Activated CD4-positive, alpha-beta memory T cell treated with anti-CD3 and anti-CD28 coated beads for 36 hours (primary cell): ENCODE data around the gene ARID5A. TPM values are rescaled to one million over a fixed set of nuclear protein-coding genes. Genes with fewer than 3 reads are reported as not detected.
A peak's percentile ranks its signal among the peaks of the same experiment; 100 is the strongest.
"Not testable (repeated sequence)": the region's sequence is repeated elsewhere in the genome, so short reads cannot be mapped to it uniquely, and the experiment has no call there.

ENCODE experiments used
- CTCF ChIA-PET: fragments of 350-600 bp; sonication (Branson Sonifier 250); formaldehyde crosslinking; loops from one replicate; lab custom pipeline; 2021; ENCODE audit warnings: antibody characterized with exemption, inconsistent platforms; lab: Charles Lee
- POLR2A ChIA-PET: fragments of 350-600 bp; sonication (Branson Sonifier 250); formaldehyde crosslinking; loops from one replicate; lab custom pipeline; 2021; ENCODE audit warnings: antibody characterized with exemption; lab: Charles Lee
- DNase-seq: peaks from one replicate; pipeline ENCODE4 v3.0.0-alpha.2; 2020
- H3K27ac Mint-ChIP-seq: one replicate; pipeline ENCODE4 v1.8.0; 2021; ENCODE audit warnings: mixed read lengths
- H3K27me3 Mint-ChIP-seq: one replicate; pipeline ENCODE4 v1.8.0; 2021; ENCODE audit warnings: mixed read lengths
- H3K36me3 Mint-ChIP-seq: one replicate; pipeline ENCODE4 v1.8.0; 2021; ENCODE audit warnings: mixed read lengths
- H3K4me1 Mint-ChIP-seq: one replicate; pipeline ENCODE4 v1.8.0; 2021; ENCODE audit warnings: low read depth, mixed read lengths
- H3K4me3 Mint-ChIP-seq: one replicate; pipeline ENCODE4 v1.8.0; 2021; ENCODE audit warnings: mild to moderate bottlenecking, mixed read lengths
- H3K9me3 Mint-ChIP-seq: one replicate; pipeline ENCODE4 v1.8.0; 2021; ENCODE audit warnings: mixed read lengths
- intact Hi-C: fragments of 100-400 bp; cut with micrococcal nuclease; formaldehyde crosslinking; loops from one replicate; pipeline ENCODE4 v1.15.1; 2023
- total RNA-seq, 2 experiments: library from RNA; stranded (reverse); gene quantifications; one replicate each; pipeline ENCODE4 v1.2.3, GENCODE V29; 2021

ARID5A gene
- total RNA-seq, result 100 to 1,000 TPM; 260 to 266 TPM

GRCh38 chr2:96536445-96537065, at the start of gene ARID5A:
ARID5A (plus strand) TSS chr2:96536752; CDS start chr2:96536827, 75 bp downstream.
- CTCF ChIA-PET, result interaction anchor here (1.3 to 6.5 kb wide), 6 partner anchors 9 to 129 kb away, joined by 3 to 74 read pairs (median 17); no protein-coding TSS in a partner anchor
- POLR2A ChIA-PET, result interaction anchor here (0.7 to 8.8 kb wide), 8 partner anchors 9 to 232 kb away, joined by 3 to 240 read pairs (median 7); no protein-coding TSS in a partner anchor
- intact Hi-C loops, result loop anchor here (1.0 to 5.0 kb wide), 9 partner anchors 8 to 390 kb away; partner anchors contain the start of genes CIAO1, KANSL3, STARD7 and TMEM127
- peak; percentile 95 for DNase-seq
- peak within 1 kb of the TSS; percentile 95 for H3K4me3 Mint-ChIP-seq
- H3K36me3 Mint-ChIP-seq, result peaks cover 45% of the 10 kb centered on the region
- H3K27ac Mint-ChIP-seq, result peak within 1 kb of the TSS; percentile 98
- peaks cover 62% of the 10 kb centered on the region for H3K4me1 Mint-ChIP-seq
- no peaks in the 10 kb centered on the region for H3K9me3 Mint-ChIP-seq
- no peaks in the 10 kb centered on the region for H3K27me3 Mint-ChIP-seq

GRCh38 chr2:96489261-96489660, 47.3 kb upstream of the ARID5A start:
- CTCF ChIA-PET, result interaction anchor here (1.5 kb wide), 1 partner anchor 65 kb away, joined by 5 read pairs; no protein-coding TSS in a partner anchor
- Mint-ChIP-seq H3K27ac (no peak overlapping the region), H3K4me3 (no peak overlapping the region)

DNA sequence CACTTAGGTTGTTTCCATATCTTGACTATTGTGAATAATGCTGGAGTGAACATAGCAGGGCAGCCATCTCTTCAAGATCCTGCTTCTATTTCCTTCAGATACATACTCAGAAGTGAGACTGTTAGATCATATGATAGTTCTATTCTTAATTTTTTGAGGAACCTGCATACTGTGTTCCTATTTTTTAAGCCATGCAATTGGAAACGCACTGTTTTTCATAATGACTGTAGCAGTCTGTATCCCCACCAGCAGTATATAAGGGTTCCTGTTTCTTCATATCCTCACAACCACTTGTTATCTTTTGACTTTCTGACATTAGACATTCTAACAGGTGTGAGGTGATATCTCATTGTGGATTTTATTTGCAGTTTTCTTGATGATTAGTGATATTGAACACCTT, 46.9 kb upstream of the ARID5A start:
- ChIA-PET CTCF (interaction anchor here (0.9 to 1.6 kb wide), 2 partner anchors 18 to 64 kb away, joined by 4 read pairs; no protein-coding TSS in a partner anchor), POLR2A (no interaction called here)
- no peak overlapping the region for H3K27ac Mint-ChIP-seq
- DNase-seq, result no peak
- H3K27me3 Mint-ChIP-seq, result no peaks in the 10 kb centered on the region
- intact Hi-C loops, result loop anchor here (5.0 kb wide), 2 partner anchors 82 to 147 kb away; no protein-coding TSS in a partner anchor
- H3K4me1 Mint-ChIP-seq, result peaks cover 52% of the 10 kb centered on the region
- no peak overlapping the region for H3K4me3 Mint-ChIP-seq
- peaks cover 10% of the 10 kb centered on the region for H3K9me3 Mint-ChIP-seq
- peaks cover 11% of the 10 kb centered on the region for H3K36me3 Mint-ChIP-seq

More at GRCh38 chr2:96489261-96489660, 47.3 kb upstream of the ARID5A start:
- no peak for DNase-seq
- intact Hi-C loops, result loop anchor here (5.0 kb wide), 2 partner anchors 82 to 147 kb away; no protein-coding TSS in a partner anchor
- Mint-ChIP-seq H3K4me1 (peaks cover 54% of the 10 kb centered on the region), H3K36me3 (peaks cover 9% of the 10 kb centered on the region), H3K27me3 (no peaks in the 10 kb centered on the region), H3K9me3 (peaks cover 8% of the 10 kb centered on the region)
- POLR2A ChIA-PET, result no interaction called here

DNA sequence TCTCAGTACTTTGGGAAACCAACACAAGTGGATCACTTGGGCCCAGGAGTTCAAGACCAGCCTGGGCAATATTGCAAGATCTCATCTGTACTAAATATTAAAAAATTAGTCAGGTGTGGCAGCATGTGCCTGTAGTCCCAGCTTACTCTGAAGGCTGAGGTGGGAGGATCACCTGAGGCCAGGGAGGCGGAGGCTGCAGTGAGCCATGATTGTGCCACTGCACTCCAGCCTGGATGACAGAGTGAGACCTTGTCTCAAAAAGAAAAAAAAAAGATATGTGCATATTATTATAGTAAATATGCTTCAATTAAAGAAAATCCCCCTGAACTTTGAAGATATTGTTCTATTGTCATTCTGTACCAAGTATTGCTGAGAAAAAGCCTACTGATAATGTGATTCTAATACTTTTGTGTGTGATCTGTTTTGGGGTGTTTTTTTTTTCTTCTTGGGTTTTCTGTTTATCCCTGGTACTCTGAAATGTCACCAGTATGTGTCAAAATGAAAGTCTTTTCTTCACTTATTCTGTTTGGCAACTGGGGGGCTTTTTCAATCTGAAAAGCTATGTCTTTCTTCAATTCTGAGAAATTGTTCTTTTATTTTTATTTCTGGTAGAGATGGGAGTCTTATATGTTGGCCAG, 44.6 kb upstream of the ARID5A start:
- H3K27me3 Mint-ChIP-seq, result no peaks in the 10 kb centered on the region
- peak overlapping the region; percentile 50 for H3K27ac Mint-ChIP-seq
- intact Hi-C loops, result no loop called here
- no peak for DNase-seq
- H3K4me3 Mint-ChIP-seq, result no peak overlapping the region
- H3K36me3 Mint-ChIP-seq, result peaks cover 8% of the 10 kb centered on the region
- POLR2A ChIA-PET, result no interaction called here
- peaks cover 14% of the 10 kb centered on the region for H3K9me3 Mint-ChIP-seq
- CTCF ChIA-PET, result interaction anchor here (1.3 to 2.8 kb wide), 3 partner anchors 12 to 85 kb away, joined by 4 to 20 read pairs (median 5); no protein-coding TSS in a partner anchor
- peaks cover 40% of the 10 kb centered on the region for H3K4me1 Mint-ChIP-seq

GRCh38 chr2:96493072-96493471, 43.5 kb upstream of the ARID5A start:
- ChIA-PET CTCF (interaction anchor here (0.7 to 2.8 kb wide), 4 partner anchors 13 to 86 kb away, joined by 3 to 20 read pairs (median 4); no protein-coding TSS in a partner anchor), POLR2A (interaction anchor here (1.0 kb wide), 1 partner anchor 30 kb away, joined by 3 read pairs; no protein-coding TSS in a partner anchor)
- DNase-seq, result no peak
- Mint-ChIP-seq H3K4me3 (no peak overlapping the region), H3K27me3 (no peaks in the 10 kb centered on the region), H3K27ac (no peak overlapping the region), H3K9me3 (peaks cover 12% of the 10 kb centered on the region), H3K4me1 (peaks cover 34% of the 10 kb centered on the region), H3K36me3 (peaks cover 4% of the 10 kb centered on the region)
- intact Hi-C loops, result no loop called here

- ChIA-PET CTCF (interaction anchor here (1.4 to 2.8 kb wide), 4 partner anchors 15 to 87 kb away, joined by 3 to 20 read pairs (median 4); no protein-coding TSS in a partner anchor), POLR2A (interaction anchor here (1.9 kb wide), 1 partner anchor 8 kb away, joined by 4 read pairs; no protein-coding TSS in a partner anchor)
- peaks cover 4% of the 10 kb centered on the region for H3K36me3 Mint-ChIP-seq
- H3K4me1 Mint-ChIP-seq, result peaks cover 31% of the 10 kb centered on the region
- H3K9me3 Mint-ChIP-seq, result peaks cover 12% of the 10 kb centered on the region
- H3K27me3 Mint-ChIP-seq, result no peaks in the 10 kb centered on the region
- no peak overlapping the region for H3K27ac Mint-ChIP-seq
- H3K4me3 Mint-ChIP-seq, result no peak overlapping the region
- intact Hi-C loops, result no loop called here
- DNase-seq, result no peak
These were observed 42.4 kb upstream of the ARID5A start for GRCh38 chr2:96494188-96494587.

DNA sequence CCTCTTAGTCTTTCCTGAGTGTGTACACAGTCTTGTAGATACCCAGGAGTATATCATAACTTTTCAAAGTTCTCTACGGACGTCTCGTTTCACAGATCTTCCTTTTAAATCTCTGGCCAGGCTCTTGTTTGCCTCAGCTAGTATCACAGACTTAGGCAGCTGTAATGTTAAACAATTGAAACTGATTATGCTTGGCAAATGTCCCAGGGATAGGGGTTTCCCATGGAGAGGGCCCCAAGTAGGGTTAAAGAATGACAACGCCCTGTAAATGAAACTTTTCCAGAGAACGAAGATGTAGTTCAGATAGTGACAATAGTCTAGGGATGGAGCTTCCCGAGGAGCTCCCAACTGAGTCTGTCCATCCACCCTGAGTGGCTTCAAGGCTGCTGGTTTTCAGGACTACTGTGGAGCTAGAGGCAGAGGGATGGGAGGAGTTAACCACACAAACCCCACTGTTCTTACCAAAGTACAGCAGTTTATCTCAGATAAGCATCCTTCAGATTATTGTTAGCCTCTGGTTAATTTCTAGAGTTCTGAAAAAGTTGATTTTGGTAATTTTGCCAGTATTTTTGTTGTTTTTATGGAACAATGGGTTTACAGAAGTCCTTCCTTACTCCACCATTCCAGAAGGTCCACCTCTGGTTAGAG, 40.4 kb upstream of the ARID5A start:
- no peak overlapping the region for H3K4me3 Mint-ChIP-seq
- H3K9me3 Mint-ChIP-seq, result peaks cover 10% of the 10 kb centered on the region
- ChIA-PET CTCF (interaction anchor here (0.6 to 1.7 kb wide), 3 partner anchors 13 to 89 kb away, joined by 3 to 7 read pairs (median 3); no protein-coding TSS in a partner anchor), POLR2A (interaction anchor here (1.9 kb wide), 1 partner anchor 10 kb away, joined by 4 read pairs; no protein-coding TSS in a partner anchor)
- peaks cover 21% of the 10 kb centered on the region for H3K4me1 Mint-ChIP-seq
- DNase-seq, result no peak
- H3K27me3 Mint-ChIP-seq, result no peaks in the 10 kb centered on the region
- H3K27ac Mint-ChIP-seq, result no peak overlapping the region
- peaks cover 4% of the 10 kb centered on the region for H3K36me3 Mint-ChIP-seq
- intact Hi-C loops, result no loop called here

- POLR2A ChIA-PET, result no interaction called here
These were observed 38.5 kb upstream of the ARID5A start for GRCh38 chr2:96498021-96498431.

GRCh38 chr2:96498611-96499010, 37.9 kb upstream of the ARID5A start:
- H3K27ac Mint-ChIP-seq, POLR2A ChIA-PET, H3K9me3 Mint-ChIP-seq, CTCF ChIA-PET, intact Hi-C loops, H3K4me3 Mint-ChIP-seq, DNase-seq, H3K36me3 Mint-ChIP-seq, H3K27me3 Mint-ChIP-seq: not testable (repeated sequence)
- peaks cover 26% of the 10 kb centered on the region for H3K4me1 Mint-ChIP-seq

More at GRCh38 chr2:96498021-96498431, 38.5 kb upstream of the ARID5A start:
- DNase-seq, result no peak
- peaks cover 4% of the 10 kb centered on the region for H3K36me3 Mint-ChIP-seq
- intact Hi-C loops, result no loop called here
- no peak overlapping the region for H3K4me3 Mint-ChIP-seq
- no peak overlapping the region for H3K27ac Mint-ChIP-seq
- no peaks in the 10 kb centered on the region for H3K27me3 Mint-ChIP-seq
- H3K9me3 Mint-ChIP-seq, result peaks cover 10% of the 10 kb centered on the region
- H3K4me1 Mint-ChIP-seq, result peaks cover 26% of the 10 kb centered on the region
- CTCF ChIA-PET, result no interaction called here

DNA sequence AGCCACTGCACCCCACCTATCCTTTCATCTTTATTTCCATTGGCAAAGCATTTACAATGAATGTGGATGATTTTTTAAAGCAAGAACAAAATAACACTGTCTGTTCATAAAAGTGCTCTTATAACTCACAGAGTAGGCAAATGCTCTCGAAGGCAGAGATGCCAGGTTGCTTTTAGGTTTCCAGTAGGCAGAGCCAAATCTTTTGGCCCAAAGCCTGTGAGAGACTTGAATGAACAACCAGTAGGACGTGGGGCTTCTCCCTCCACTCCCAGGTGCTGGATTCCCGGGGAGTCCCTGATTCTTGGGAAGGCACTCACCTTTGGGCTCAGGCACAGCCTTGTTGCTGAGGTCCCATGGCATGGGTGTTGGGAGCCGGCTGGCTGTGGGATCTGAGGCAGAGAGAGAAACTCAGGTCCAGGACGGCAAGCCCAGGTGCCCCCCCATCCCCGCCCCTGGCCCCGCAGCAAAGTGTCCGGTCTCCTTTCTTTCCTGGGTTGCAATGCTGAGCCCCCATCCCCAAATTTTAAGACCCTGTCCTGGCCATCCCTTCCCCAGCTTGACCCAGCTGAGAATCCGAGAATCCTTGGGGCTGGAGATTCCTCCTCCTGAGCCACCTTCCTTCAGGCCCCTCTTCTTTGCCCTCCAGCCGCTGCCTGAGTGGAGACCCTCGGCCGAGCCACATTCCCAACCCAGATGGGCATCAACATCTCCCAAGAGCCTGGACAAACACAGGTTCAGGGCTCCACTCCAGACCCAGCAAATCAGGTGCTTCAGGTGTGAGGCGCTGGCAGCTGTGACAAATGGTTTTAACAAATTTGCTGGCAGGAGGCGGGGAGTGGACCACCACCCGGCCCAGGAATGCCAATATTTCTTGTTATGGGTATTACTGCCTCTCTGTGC, 37.2 kb upstream of the ARID5A start:
- H3K27me3 Mint-ChIP-seq, result no peaks in the 10 kb centered on the region
- H3K4me3 Mint-ChIP-seq, result no peak overlapping the region
- ChIA-PET CTCF (no interaction called here), POLR2A (interaction anchor here (0.5 to 1.1 kb wide), 2 partner anchors 15 to 55 kb away, joined by 3 to 4 read pairs; no protein-coding TSS in a partner anchor)
- intact Hi-C loops, result no loop called here
- peaks cover 26% of the 10 kb centered on the region for H3K4me1 Mint-ChIP-seq
- peaks cover 3% of the 10 kb centered on the region for H3K36me3 Mint-ChIP-seq
- H3K9me3 Mint-ChIP-seq, result peaks cover 5% of the 10 kb centered on the region
- no peak overlapping the region for H3K27ac Mint-ChIP-seq
- DNase-seq, result no peak
